ENCODE measurements around the gene TSPAN33.

The TSPAN33 gene

DNA sequence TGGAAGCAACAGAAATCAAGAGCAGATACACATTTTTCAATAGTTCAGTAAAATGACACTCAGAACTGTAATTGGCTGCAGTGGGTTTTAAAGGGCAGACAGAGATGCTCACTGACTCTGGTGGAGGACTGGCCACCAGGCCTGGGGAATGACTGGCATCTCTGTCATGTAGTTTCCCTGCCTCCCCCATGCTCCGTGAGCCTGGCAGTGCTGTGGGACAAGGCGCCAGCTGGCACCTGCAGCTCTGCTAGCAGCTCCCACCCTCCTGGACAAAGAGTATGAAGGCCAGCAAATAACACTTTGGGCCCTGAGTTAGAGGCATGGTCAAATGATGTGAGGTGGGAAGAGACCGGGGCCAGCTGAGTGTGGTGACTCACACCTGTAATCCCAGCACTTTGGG, 15.0 kb downstream of the TSPAN33 start:
- DNase-seq = no peak
- Histone ChIP-seq H3K18ac (ENCODE audit: low read depth in 1 of 2, low read length in 2 of 2) (no peak overlapping the region), H2AK5ac (ENCODE audit: low read length, severe bottlenecking) (no peak overlapping the region), H3K23ac (ENCODE audit: low read length in 2 of 2) (no peak overlapping the region), H2BK5ac (ENCODE audit: low read depth, low read length, poor library complexity, severe bottlenecking) (no peak overlapping the region), H3K4me3 (ENCODE audit: insufficient read depth in 1 of 2, low read depth in 1 of 2, low read length in 2 of 2) (no peak overlapping the region), H2BK120ac (ENCODE audit: low read depth, low read length) (no peak overlapping the region), H3K79me1 (replicated peaks; ENCODE audit: low read length, poor library complexity, severe bottlenecking) (no peaks in the 10 kb centered on the region), H3K27me3 (ENCODE audit: control insufficient read depth in 1 of 2, insufficient read depth in 1 of 2, low read length in 2 of 2) (peaks cover 7 to 63% of the 10 kb centered on the region in 2 experiments), H3K4me1 (ENCODE audit: control insufficient read depth, insufficient read depth, low read depth, low read length) (peaks cover 11% of the 10 kb centered on the region), H3K4me2 (ENCODE audit: low read length, poor library complexity, severe bottlenecking) (no peak overlapping the region), H3K14ac (ENCODE audit: low read length in 2 of 2) (no peak overlapping the region), H4K8ac (ENCODE audit: low read length) (no peak overlapping the region), H3K27ac (ENCODE audit: low read length, poor library complexity, severe bottlenecking) (no peak overlapping the region), H3K9ac (ENCODE audit: low read length) (no peak overlapping the region), H3K36me3 (ENCODE audit: control insufficient read depth in 1 of 2, insufficient read depth in 2 of 2, low read depth in 1 of 2, low read length in 2 of 2) (peaks cover 0 to 6% of the 10 kb centered on the region in 2 experiments), H2BK15ac (ENCODE audit: low read depth, poor library complexity, severe bottlenecking) (no peak overlapping the region), H3K9me3 (ENCODE audit: control insufficient read depth, low read length) (no peaks in the 10 kb centered on the region), H2BK12ac (ENCODE audit: low read length in 2 of 2) (no peak overlapping the region), H2AFZ (ENCODE audit: low read depth, low read length) (peak overlapping the region; percentile 16), H3K4ac (ENCODE audit: low read depth in 1 of 2, low read length in 2 of 2) (no peak overlapping the region), H4K91ac (ENCODE audit: low read length) (no peak overlapping the region)
- 97% methylated on average over 3 of the region's 3 CpGs for WGBS

DNA sequence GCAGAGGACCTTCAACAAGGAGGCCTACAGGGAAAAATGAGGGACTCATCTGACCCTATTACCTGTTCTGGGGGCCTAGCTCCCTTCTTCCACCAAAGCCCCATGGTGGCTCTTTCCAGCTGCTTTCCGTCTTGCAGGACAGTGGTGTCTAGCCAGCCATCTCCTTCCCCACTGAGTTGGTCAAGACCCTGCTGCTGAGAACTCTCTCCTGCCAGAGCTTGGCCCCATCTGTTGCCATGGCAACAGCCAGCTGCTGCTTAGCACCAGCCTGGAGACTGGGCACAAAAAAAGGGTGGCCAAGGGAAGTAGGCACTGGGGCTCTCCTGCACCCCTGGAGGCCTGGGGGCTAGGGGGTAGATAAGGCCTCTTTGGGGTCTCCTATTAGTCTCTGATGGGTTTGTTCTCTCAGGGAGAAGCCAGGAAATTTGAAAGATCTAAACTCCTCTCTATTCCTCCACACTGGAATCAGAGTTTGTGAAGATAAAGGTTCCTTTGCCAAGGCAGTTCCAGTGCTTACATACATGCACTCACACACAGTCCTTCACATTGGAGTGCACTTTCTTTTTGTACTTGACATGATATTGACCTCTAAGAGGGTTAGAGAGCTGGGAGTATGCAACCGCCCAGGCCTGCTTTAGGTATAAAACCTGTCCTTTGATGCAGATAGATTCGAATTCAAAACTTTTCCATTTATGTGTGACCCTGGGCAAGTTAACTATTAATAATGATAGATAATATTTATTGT, 15.8 kb downstream of the TSPAN33 start:
- Histone ChIP-seq H3K9me3 (ENCODE audit: control insufficient read depth, low read length) (no peaks in the 10 kb centered on the region), H3K27ac (ENCODE audit: low read length, poor library complexity, severe bottlenecking) (no peak overlapping the region), H3K4ac (ENCODE audit: low read depth in 1 of 2, low read length in 2 of 2) (no peak overlapping the region), H3K14ac (ENCODE audit: low read length in 2 of 2) (peak overlapping the region in 1 of 2 experiments; percentile 7), H3K4me2 (ENCODE audit: low read length, poor library complexity, severe bottlenecking) (no peak overlapping the region), H2AFZ (ENCODE audit: low read depth, low read length) (no peak overlapping the region), H2AK5ac (ENCODE audit: low read length, severe bottlenecking) (no peak overlapping the region), H2BK12ac (ENCODE audit: low read length in 2 of 2) (no peak overlapping the region), H2BK5ac (ENCODE audit: low read depth, low read length, poor library complexity, severe bottlenecking) (no peak overlapping the region), H2BK120ac (ENCODE audit: low read depth, low read length) (no peak overlapping the region), H4K8ac (ENCODE audit: low read length) (no peak overlapping the region), H3K9ac (ENCODE audit: low read length) (no peak overlapping the region), H4K91ac (ENCODE audit: low read length) (no peak overlapping the region), H3K4me3 (ENCODE audit: insufficient read depth in 1 of 2, low read depth in 1 of 2, low read length in 2 of 2) (no peak overlapping the region), H3K79me1 (replicated peaks; ENCODE audit: low read length, poor library complexity, severe bottlenecking) (no peaks in the 10 kb centered on the region), H3K36me3 (ENCODE audit: control insufficient read depth in 1 of 2, insufficient read depth in 2 of 2, low read depth in 1 of 2, low read length in 2 of 2) (peaks cover 0 to 6% of the 10 kb centered on the region in 2 experiments), H3K23ac (ENCODE audit: low read length in 2 of 2) (no peak overlapping the region), H3K27me3 (ENCODE audit: control insufficient read depth in 1 of 2, insufficient read depth in 1 of 2, low read length in 2 of 2) (peaks cover 7 to 65% of the 10 kb centered on the region in 2 experiments), H3K4me1 (ENCODE audit: control insufficient read depth, insufficient read depth, low read depth, low read length) (peaks cover 11% of the 10 kb centered on the region), H2BK15ac (ENCODE audit: low read depth, poor library complexity, severe bottlenecking) (no peak overlapping the region), H3K18ac (ENCODE audit: low read depth in 1 of 2, low read length in 2 of 2) (no peak overlapping the region)
- no peak for DNase-seq
- WGBS = 88% methylated on average over 2 of the region's 3 CpGs

DNA sequence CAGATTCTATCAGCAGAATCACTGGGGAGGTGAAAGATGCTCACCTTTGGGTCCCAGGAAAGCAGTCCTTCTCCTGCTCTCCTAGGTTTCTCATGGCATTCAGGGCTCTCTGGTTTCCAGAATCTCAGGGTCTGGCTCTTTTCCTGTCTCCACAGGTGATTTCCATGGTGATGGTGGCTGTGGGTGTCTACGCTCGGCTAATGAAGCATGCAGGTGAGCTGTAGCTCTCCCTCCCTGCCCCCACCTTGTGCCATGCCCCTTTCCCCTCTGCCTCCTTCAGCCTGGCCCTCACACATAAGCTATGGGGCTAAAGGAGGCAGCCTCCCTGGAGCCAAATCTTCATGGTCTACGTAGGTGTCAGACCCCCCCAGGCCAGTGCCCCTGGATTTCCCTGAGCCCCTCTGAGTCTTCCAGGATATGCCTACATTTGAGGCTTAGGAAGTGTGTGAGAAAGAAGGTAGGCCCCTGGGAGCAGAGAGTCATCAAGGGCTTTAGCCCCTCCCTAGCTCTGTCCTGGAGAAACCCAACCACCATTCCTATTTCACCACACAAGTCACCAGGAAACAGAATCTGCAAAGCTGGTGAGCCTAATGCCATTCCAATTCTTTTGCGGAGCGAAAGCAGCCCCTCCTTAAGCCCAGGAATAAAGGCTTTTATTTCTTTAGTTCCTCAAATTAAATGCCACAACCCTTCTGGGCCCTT, 17.2 kb downstream of the TSPAN33 start:
- Histone ChIP-seq H3K18ac (ENCODE audit: low read depth in 1 of 2, low read length in 2 of 2) (no peak overlapping the region), H4K91ac (ENCODE audit: low read length) (no peak overlapping the region), H3K14ac (ENCODE audit: low read length in 2 of 2) (no peak overlapping the region), H3K27me3 (ENCODE audit: control insufficient read depth in 1 of 2, insufficient read depth in 1 of 2, low read length in 2 of 2) (peaks cover 7 to 62% of the 10 kb centered on the region in 2 experiments), H4K8ac (ENCODE audit: low read length) (no peak overlapping the region), H3K4me3 (ENCODE audit: insufficient read depth in 1 of 2, low read depth in 1 of 2, low read length in 2 of 2) (no peak overlapping the region), H3K27ac (ENCODE audit: low read length, poor library complexity, severe bottlenecking) (no peak overlapping the region), H2BK5ac (ENCODE audit: low read depth, low read length, poor library complexity, severe bottlenecking) (no peak overlapping the region), H3K79me1 (replicated peaks; ENCODE audit: low read length, poor library complexity, severe bottlenecking) (no peaks in the 10 kb centered on the region), H3K4ac (ENCODE audit: low read depth in 1 of 2, low read length in 2 of 2) (no peak overlapping the region), H2AK5ac (ENCODE audit: low read length, severe bottlenecking) (no peak overlapping the region), H2BK12ac (ENCODE audit: low read length in 2 of 2) (no peak overlapping the region), H2BK120ac (ENCODE audit: low read depth, low read length) (no peak overlapping the region), H3K4me2 (ENCODE audit: low read length, poor library complexity, severe bottlenecking) (no peak overlapping the region), H3K9me3 (ENCODE audit: control insufficient read depth, low read length) (no peaks in the 10 kb centered on the region), H2BK15ac (ENCODE audit: low read depth, poor library complexity, severe bottlenecking) (no peak overlapping the region), H2AFZ (ENCODE audit: low read depth, low read length) (no peak overlapping the region), H3K4me1 (ENCODE audit: control insufficient read depth, insufficient read depth, low read depth, low read length) (peaks cover 11% of the 10 kb centered on the region), H3K23ac (ENCODE audit: low read length in 2 of 2) (no peak overlapping the region), H3K36me3 (ENCODE audit: control insufficient read depth in 1 of 2, insufficient read depth in 2 of 2, low read depth in 1 of 2, low read length in 2 of 2) (peaks cover 0 to 6% of the 10 kb centered on the region in 2 experiments), H3K9ac (ENCODE audit: low read length) (no peak overlapping the region)
- 91% methylated on average over 5 of the region's 5 CpGs for whole genome bisulfite sequencing
- no peak for DNase-seq

DNA sequence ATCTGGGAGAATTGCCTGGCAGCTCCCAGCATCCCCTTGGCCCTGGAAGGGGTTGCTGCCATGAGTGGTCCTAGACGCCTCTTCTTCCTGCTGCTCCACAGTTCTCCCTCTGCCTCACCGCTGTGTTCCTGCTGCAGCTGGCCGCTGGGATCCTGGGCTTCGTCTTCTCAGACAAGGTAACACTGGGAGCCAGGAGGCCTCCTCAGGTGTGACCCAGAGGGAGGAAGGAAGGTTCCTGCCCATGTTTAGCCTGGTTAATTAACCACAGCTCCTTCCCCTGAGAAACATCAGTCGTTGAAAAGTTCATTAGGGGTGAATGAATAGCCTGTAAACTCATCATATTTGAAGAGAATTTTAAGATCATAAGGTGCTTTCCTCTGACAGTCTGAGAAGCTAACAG, 18.2 kb downstream of the TSPAN33 start:
- H3K36me3 ChIP-seq (ENCODE audit: control insufficient read depth in 1 of 2, insufficient read depth in 2 of 2, low read depth in 1 of 2, low read length in 2 of 2) = peaks cover 0 to 10% of the 10 kb centered on the region in 2 experiments
- H3K27ac ChIP-seq (ENCODE audit: low read length, poor library complexity, severe bottlenecking) = no peak overlapping the region
- peaks cover 11% of the 10 kb centered on the region for H3K4me1 ChIP-seq (ENCODE audit: control insufficient read depth, insufficient read depth, low read depth, low read length)
- H3K4me3 ChIP-seq (ENCODE audit: insufficient read depth in 1 of 2, low read depth in 1 of 2, low read length in 2 of 2) = no peak overlapping the region
- H4K91ac ChIP-seq (ENCODE audit: low read length) = no peak overlapping the region
- no peak overlapping the region for H3K9ac ChIP-seq (ENCODE audit: low read length)
- no peak overlapping the region for H2BK120ac ChIP-seq (ENCODE audit: low read depth, low read length)
- no peak overlapping the region for H2BK15ac ChIP-seq (ENCODE audit: low read depth, poor library complexity, severe bottlenecking)
- no peak for DNase-seq
- H3K27me3 ChIP-seq (ENCODE audit: control insufficient read depth in 1 of 2, insufficient read depth in 1 of 2, low read length in 2 of 2) = peaks cover 4 to 63% of the 10 kb centered on the region in 2 experiments
- no peak overlapping the region for H2BK12ac ChIP-seq (ENCODE audit: low read length in 2 of 2)
- no peak overlapping the region for H3K4me2 ChIP-seq (ENCODE audit: low read length, poor library complexity, severe bottlenecking)
- no peak overlapping the region for H4K8ac ChIP-seq (ENCODE audit: low read length)
- no peaks in the 10 kb centered on the region for H3K9me3 ChIP-seq (ENCODE audit: control insufficient read depth, low read length)
- WGBS = 84% methylated on average over 4 of the region's 5 CpGs
- no peak overlapping the region for H3K23ac ChIP-seq (ENCODE audit: low read length in 2 of 2)
- no peak overlapping the region for H3K4ac ChIP-seq (ENCODE audit: low read depth in 1 of 2, low read length in 2 of 2)
- peak overlapping the region; percentile 5 for H2AK5ac ChIP-seq (ENCODE audit: low read length, severe bottlenecking)
- no peak overlapping the region for H2AFZ ChIP-seq (ENCODE audit: low read depth, low read length)
- H3K79me1 ChIP-seq (replicated peaks; ENCODE audit: low read length, poor library complexity, severe bottlenecking) = no peaks in the 10 kb centered on the region
- H3K18ac ChIP-seq (ENCODE audit: low read depth in 1 of 2, low read length in 2 of 2) = no peak overlapping the region
- no peak overlapping the region for H2BK5ac ChIP-seq (ENCODE audit: low read depth, low read length, poor library complexity, severe bottlenecking)
- H3K14ac ChIP-seq (ENCODE audit: low read length in 2 of 2) = no peak overlapping the region

Data from mesenchymal stem cell (in vitro differentiated cells and primary cell).